D721Med (cell line): ENCODE data around the gene IL12RB1.

Experiments used
- DNase-seq: peaks from one replicate; pipeline ENCODE4 v3.0.0; 2011; ENCODE audit warnings: low spot score; ENCODE audit not compliant: insufficient read length
- FAIRE-seq: peaks from 2 replicates; lab custom pipeline; 2011; peaks lifted over from hg19 to GRCh38; lab: Jason Lieb, UNC
- CTCF ChIP-seq: IDR thresholded peaks from 2 replicates; pipeline ENCODE4 v1.5.1; 2012; ENCODE audit warnings: mild to moderate bottlenecking, control low read depth; ENCODE audit not compliant: insufficient read depth; ENCODE audit errors: missing control alignments

Gene IL12RB1

GRCh38 chr19:18029617-18030338 lies 57.0 kb downstream of the IL12RB1 start:
- DNase-seq = no peak
- no peak for TF ChIP-seq CTCF
- no peak for FAIRE-seq

GRCh38 chr19:18027151-18027550 lies 59.6 kb downstream of the IL12RB1 start:
- FAIRE-seq = no peak
- DNase-seq = no peak
- TF ChIP-seq CTCF = no peak

GRCh38 chr19:18023622-18024251 lies 63.0 kb downstream of the IL12RB1 start:
- no peak for TF ChIP-seq CTCF
- DNase-seq = no peak
- FAIRE-seq = no peak

- FAIRE-seq (no peak), DNase-seq (no peak)
- TF ChIP-seq CTCF = no peak
Measured at GRCh38 chr19:18021121-18021755, 65.5 kb downstream of the IL12RB1 start.

GRCh38 chr19:18020212-18021085 lies 66.3 kb downstream of the IL12RB1 start:
- no peak for FAIRE-seq
- no peak for TF ChIP-seq CTCF

GRCh38 chr19:18017275-18018083 lies 69.3 kb downstream of the IL12RB1 start:
- DNase-seq = no peak
- TF ChIP-seq CTCF = no peak
- no peak for FAIRE-seq

More at GRCh38 chr19:18020212-18021085, 66.3 kb downstream of the IL12RB1 start:
- no peak for DNase-seq
